Nephron progenitor cell (in vitro differentiated cells): ENCODE data around the gene PTPN5.

ENCODE experiments used
- DNase-seq: peaks from one replicate; pipeline ENCODE4 v3.0.0; 2021
- H3K27ac Mint-ChIP-seq: 2 replicates; pipeline ENCODE4 v1.8.0; 2021; ENCODE audit warnings: mild to moderate bottlenecking, moderate library complexity, mixed read lengths
- H3K27me3 Mint-ChIP-seq: 2 replicates; pipeline ENCODE4 v1.8.0; 2021; ENCODE audit warnings: mild to moderate bottlenecking, low read depth, mixed read lengths; ENCODE audit not compliant: poor library complexity
- H3K36me3 Mint-ChIP-seq: 2 replicates; pipeline ENCODE4 v1.8.0; 2021; ENCODE audit warnings: low read depth, mixed read lengths
- H3K4me1 Mint-ChIP-seq: 2 replicates; pipeline ENCODE4 v1.8.0; 2021; ENCODE audit warnings: mixed read lengths
- H3K4me3 Mint-ChIP-seq: 2 replicates; pipeline ENCODE4 v1.8.0; 2021; ENCODE audit warnings: mild to moderate bottlenecking, moderate library complexity, mixed read lengths
- H3K9me3 Mint-ChIP-seq: 2 replicates; pipeline ENCODE4 v1.8.0; 2021; ENCODE audit warnings: mild to moderate bottlenecking, moderate library complexity, mixed read lengths
- TF ChIP-seq, protein P1 (sequence below): fragments of 200-600 bp; sonication (generic); IDR thresholded peaks from 2 replicates; pipeline ENCODE4 v1.5.0; 2021; ENCODE audit warnings: antibody characterized with exemption

Gene PTPN5

DNA sequence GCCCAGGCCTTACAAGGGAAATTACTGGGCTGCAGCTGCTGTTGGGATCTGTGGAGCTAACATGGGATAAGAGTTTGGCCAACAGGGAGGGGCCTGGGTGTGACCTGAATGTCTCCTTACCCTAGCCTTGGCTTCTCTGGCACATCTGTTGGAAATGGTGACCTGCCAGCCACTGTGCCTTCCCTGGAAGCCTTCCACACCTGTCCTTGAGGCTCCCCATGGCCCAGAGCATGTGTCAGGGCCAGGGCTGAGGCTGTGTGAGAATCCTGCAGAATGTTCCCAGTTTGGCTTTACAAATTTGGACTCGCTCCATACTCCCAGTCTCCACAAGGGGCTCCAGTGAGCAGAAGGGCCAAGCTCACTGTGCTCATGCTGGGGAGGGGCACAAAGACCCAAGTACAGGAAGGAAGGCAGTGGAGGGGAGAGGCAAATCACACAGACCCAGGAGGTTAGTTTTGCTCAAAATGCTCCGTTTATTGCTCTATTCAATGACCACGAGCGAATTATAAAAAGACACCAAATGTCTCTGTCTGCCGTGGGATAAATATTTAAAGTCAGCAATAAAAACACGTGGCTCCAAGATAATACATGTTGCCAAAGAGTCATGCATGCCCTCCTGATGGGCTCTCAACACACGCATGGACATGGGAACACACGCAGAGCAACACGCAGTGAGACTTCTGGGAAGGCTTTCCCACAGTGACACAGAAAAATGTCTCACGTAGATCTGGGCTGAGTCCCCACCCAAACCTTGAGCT lies 63.9 kb downstream of the PTPN5 start:
- TF ChIP-seq, protein P1, sequence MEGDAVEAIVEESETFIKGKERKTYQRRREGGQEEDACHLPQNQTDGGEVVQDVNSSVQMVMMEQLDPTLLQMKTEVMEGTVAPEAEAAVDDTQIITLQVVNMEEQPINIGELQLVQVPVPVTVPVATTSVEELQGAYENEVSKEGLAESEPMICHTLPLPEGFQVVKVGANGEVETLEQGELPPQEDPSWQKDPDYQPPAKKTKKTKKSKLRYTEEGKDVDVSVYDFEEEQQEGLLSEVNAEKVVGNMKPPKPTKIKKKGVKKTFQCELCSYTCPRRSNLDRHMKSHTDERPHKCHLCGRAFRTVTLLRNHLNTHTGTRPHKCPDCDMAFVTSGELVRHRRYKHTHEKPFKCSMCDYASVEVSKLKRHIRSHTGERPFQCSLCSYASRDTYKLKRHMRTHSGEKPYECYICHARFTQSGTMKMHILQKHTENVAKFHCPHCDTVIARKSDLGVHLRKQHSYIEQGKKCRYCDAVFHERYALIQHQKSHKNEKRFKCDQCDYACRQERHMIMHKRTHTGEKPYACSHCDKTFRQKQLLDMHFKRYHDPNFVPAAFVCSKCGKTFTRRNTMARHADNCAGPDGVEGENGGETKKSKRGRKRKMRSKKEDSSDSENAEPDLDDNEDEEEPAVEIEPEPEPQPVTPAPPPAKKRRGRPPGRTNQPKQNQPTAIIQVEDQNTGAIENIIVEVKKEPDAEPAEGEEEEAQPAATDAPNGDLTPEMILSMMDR: peak; percentile 83
- H3K9me3 Mint-ChIP-seq: no peaks in the 10 kb centered on the region
- DNase-seq: peak; percentile 69
- peaks cover 33% of the 10 kb centered on the region for H3K4me1 Mint-ChIP-seq
- peaks cover 19% of the 10 kb centered on the region for H3K27me3 Mint-ChIP-seq
- no peaks in the 10 kb centered on the region for H3K36me3 Mint-ChIP-seq
- no peak overlapping the region for H3K27ac Mint-ChIP-seq
- H3K4me3 Mint-ChIP-seq: no peak overlapping the region

GRCh38 chr11:18726040-18726439 lies 65.6 kb downstream of the PTPN5 start, which contains the start of gene IGSF22:
IGSF22 (minus strand) TSS chr11:18726188; CDS start chr11:18724236, 1,952 bp downstream.
- H3K4me1 Mint-ChIP-seq: peaks cover 47% of the 10 kb centered on the region
- no peak within 1 kb of the TSS for H3K4me3 Mint-ChIP-seq
- no peaks in the 10 kb centered on the region for H3K36me3 Mint-ChIP-seq
- peaks cover 19% of the 10 kb centered on the region for H3K27me3 Mint-ChIP-seq
- no peaks in the 10 kb centered on the region for H3K9me3 Mint-ChIP-seq
- H3K27ac Mint-ChIP-seq: no peak within 1 kb of the TSS
- DNase-seq: no peak
- TF ChIP-seq, protein P1: no peak

DNA sequence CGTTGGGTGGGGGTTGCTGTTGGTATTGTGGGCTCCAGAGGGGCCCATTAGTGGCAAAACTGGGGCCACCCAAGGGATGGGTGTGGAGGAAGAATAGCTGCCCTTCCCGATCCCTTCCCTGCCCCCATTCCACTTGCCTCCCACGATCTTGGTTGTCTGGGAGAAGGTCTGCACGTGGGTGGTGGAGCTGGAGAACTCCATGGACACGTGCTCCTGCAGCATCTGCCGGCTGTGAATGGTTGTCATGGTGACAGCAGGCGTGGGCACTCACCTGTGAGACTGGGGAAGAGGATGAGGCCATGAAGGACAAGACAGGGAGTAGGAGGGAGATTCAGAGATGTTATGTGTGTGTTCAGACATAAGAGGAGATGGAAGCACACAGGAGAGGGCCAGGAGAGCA lies 67.6 kb downstream of the PTPN5 start:
- DNase-seq: no peak
- Mint-ChIP-seq H3K4me1 (peaks cover 56% of the 10 kb centered on the region), H3K36me3 (no peaks in the 10 kb centered on the region), H3K4me3 (no peak overlapping the region), H3K27ac (no peak overlapping the region), H3K27me3 (peaks cover 21% of the 10 kb centered on the region), H3K9me3 (no peaks in the 10 kb centered on the region)
- TF ChIP-seq, protein P1: no peak

DNA sequence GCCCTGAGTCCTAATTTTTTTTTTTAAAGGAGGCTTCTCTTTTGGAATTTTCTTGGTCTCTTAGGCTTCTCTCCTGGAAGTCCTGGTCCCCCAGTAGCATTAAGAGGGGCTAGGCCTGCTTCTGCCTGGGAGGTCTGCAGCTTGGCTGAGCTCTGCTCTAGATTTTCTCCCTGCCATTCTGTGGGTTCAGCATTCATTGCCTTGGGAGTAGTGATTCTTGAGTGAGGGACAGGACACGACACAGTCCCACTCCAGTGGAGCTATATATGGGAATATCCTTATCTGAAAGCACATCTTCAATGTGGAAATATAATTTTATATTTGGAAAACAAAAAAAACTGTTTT lies 69.3 kb downstream of the PTPN5 start:
- Mint-ChIP-seq H3K4me1 (peaks cover 51% of the 10 kb centered on the region), H3K36me3 (no peaks in the 10 kb centered on the region), H3K9me3 (no peaks in the 10 kb centered on the region), H3K4me3 (peak overlapping the region; percentile 87), H3K27me3 (peaks cover 27% of the 10 kb centered on the region), H3K27ac (no peak overlapping the region)
- TF ChIP-seq, protein P1: peak; percentile 24
- DNase-seq: no peak

DNA sequence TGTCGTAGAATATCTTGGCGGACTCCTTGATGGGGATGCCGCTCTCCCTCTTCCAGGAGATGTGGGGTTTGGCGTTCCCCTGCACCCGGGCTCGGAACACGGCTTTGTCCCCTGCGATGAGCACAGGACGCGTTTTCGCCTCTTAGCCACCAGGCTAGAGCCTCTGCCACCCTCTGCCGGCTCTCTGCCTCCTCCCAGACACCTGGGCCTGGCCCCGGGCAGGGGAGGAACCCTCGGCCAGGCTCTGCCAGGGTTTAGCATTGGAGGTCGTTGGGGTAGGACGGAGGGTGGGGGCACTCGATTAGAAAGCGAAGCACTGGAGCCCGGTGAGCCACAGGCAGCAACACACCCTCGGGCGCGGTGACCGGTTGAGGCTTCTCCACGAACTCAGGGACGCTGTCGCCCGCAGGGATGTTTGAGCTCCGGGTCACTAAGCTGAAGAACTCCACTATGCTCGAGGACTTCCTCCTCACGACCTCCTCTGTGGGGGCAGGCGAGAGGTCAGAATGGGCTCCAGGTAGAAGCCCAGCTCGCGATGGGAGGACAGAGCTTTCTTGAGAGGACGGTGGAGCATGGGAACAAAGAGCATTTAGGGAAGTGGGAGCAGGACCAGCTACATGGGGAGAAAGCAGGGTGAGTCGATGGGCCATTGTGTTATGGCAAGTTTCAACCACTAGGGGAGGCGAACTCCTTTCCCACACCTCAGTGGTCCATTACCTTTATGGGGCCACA lies 69.9 kb downstream of the PTPN5 start:
- Mint-ChIP-seq H3K9me3 (no peaks in the 10 kb centered on the region), H3K27ac (peak overlapping the region; percentile 67), H3K4me1 (peaks cover 51% of the 10 kb centered on the region), H3K4me3 (peak overlapping the region; percentile 87), H3K27me3 (peaks cover 32% of the 10 kb centered on the region), H3K36me3 (no peaks in the 10 kb centered on the region)
- TF ChIP-seq, protein P1: peak; percentile 81
- DNase-seq: peak; percentile 69
